Sigmoid colon (tissue), 7 donors: Measurements from ENCODE around the gene TNK2. TPM values are rescaled to one million over a fixed set of nuclear protein-coding genes. Genes with fewer than 3 reads are reported as not detected.

ENCODE experiments used
- DNase-seq: peaks from one replicate; pipeline ENCODE4 v3.0.0-alpha.2; 2019
- H3K27ac ChIP-seq, 4 donors: fragments of 200-600 bp; sonication (generic); one replicate each; pipeline ENCODE4 v1.5.1; 2016 to 2019; ENCODE audit warnings: mild to moderate bottlenecking in 1 of 4
- H3K27me3 ChIP-seq, 3 donors: fragments of 200-600 bp; sonication (generic); one replicate each; pipeline ENCODE4 v1.5.1; 2019; ENCODE audit warnings: mild to moderate bottlenecking in 1 of 3
- H3K36me3 ChIP-seq, 4 donors: fragments of 200-600 bp; sonication (generic); one replicate each; pipeline ENCODE4 v1.5.1; 2016 to 2019
- H3K4me1 ChIP-seq, 4 donors: fragments of 200-600 bp; sonication (generic); one replicate each; pipeline ENCODE4 v1.5.1; 2017 to 2019
- H3K4me3 ChIP-seq, 4 donors: fragments of 200-600 bp; sonication (generic); one replicate each; pipeline ENCODE4 v1.5.1; 2017 to 2019; ENCODE audit warnings: mild to moderate bottlenecking in 2 of 4, moderate library complexity in 1 of 4
- H3K9me3 ChIP-seq, 4 donors: fragments of 200-600 bp in 3 of 4; sonication (generic) in 3 of 4; one replicate each; pipeline versions ENCODE4 v1.5.1 to v1.6.1; 2013 to 2019
- EP300 ChIP-seq, 4 donors: sonication (generic); formaldehyde crosslinking; IDR thresholded peaks; one replicate each; pipeline ENCODE4 v1.6.1; 2017; ENCODE audit warnings: antibody characterized with exemption in 4 of 4
- POLR2A ChIP-seq, 2 donors: fragments of 450-650 bp; IDR thresholded peaks; one replicate each; pipeline ENCODE4 v1.6.1; 2016; ENCODE audit warnings: antibody characterized with exemption in 2 of 2, mild to moderate bottlenecking in 2 of 2, moderate library complexity in 2 of 2
- POLR2AphosphoS5 ChIP-seq, 4 donors: sonication (generic); formaldehyde crosslinking; IDR thresholded peaks; one replicate each; pipeline ENCODE4 v1.6.1; 2017; ENCODE audit warnings: antibody characterized with exemption in 4 of 4
- WGBS, 2 donors: extraction: QIAGEN DNeasy Blood & Tissue Kit; methylation state at CpG; one replicate each; pipeline ENCODE4 v1.1.7; 2013; 5-methylcytosine and 5-hydroxymethylcytosine counted together
- intact Hi-C: fragments of 100-400 bp; cut with DNase I; formaldehyde crosslinking; loops from one replicate; pipeline ENCODE4 v1.15.1; 2023
- polyA plus RNA-seq, 3 donors: library from polyadenylated mRNA; stranded (reverse); fragments of 200-250 nt; gene quantifications; one replicate each; pipeline ENCODE4 v1.2.3, GENCODE V29; 2013
- total RNA-seq, 4 donors: library from RNA; depleted of rRNA; stranded (reverse); fragments of >200 nt; gene quantifications; one replicate each; pipeline ENCODE4 v1.1.0, GENCODE V29; 2016
- TF ChIP-seq, protein P1 (sequence below), 4 experiments: fragments of 450-650 bp in 3 of 4; fragments of 200-600 bp in 1 of 4; IDR thresholded peaks; one replicate each; pipeline ENCODE4 v1.5.1; 2016 to 2019; ENCODE audit warnings: antibody characterized with exemption in 4 of 4, mild to moderate bottlenecking in 3 of 4, moderate library complexity in 2 of 4
- donor health status: healthy with polysubstance abuse.
- donor health status: Bipolar disorder and iron deficiency.
- donor health status: healthy.

The TNK2 gene
- total and polyA plus RNA-seq, 7 donors: 8.4 to 44.0 (median 17.1) TPM

- no peak for DNase-seq
- Histone ChIP-seq H3K4me3 (no peak overlapping the region), H3K9me3 (no peaks in the 10 kb centered on the region), H3K4me1 (peaks cover 0 to 11% (median 9%) of the 10 kb centered on the region in 4 donors), H3K27ac (no peak overlapping the region), H3K27me3 (no peaks in the 10 kb centered on the region), H3K36me3 (no peaks in the 10 kb centered on the region)
- intact Hi-C loops: no loop called here
- WGBS, 2 donors: 67 to 79% methylated on average over 13 of the region's 13 CpGs
- TF ChIP-seq, protein P1, sequence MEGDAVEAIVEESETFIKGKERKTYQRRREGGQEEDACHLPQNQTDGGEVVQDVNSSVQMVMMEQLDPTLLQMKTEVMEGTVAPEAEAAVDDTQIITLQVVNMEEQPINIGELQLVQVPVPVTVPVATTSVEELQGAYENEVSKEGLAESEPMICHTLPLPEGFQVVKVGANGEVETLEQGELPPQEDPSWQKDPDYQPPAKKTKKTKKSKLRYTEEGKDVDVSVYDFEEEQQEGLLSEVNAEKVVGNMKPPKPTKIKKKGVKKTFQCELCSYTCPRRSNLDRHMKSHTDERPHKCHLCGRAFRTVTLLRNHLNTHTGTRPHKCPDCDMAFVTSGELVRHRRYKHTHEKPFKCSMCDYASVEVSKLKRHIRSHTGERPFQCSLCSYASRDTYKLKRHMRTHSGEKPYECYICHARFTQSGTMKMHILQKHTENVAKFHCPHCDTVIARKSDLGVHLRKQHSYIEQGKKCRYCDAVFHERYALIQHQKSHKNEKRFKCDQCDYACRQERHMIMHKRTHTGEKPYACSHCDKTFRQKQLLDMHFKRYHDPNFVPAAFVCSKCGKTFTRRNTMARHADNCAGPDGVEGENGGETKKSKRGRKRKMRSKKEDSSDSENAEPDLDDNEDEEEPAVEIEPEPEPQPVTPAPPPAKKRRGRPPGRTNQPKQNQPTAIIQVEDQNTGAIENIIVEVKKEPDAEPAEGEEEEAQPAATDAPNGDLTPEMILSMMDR (IDR thresholded peaks at IDR 0.05): no peak
- TF ChIP-seq POLR2A (IDR thresholded peaks at IDR 0.05) (no peak), EP300 (IDR thresholded peaks at IDR 0.05) (no peak), POLR2AphosphoS5 (IDR thresholded peaks at IDR 0.05) (no peak)
Measured at GRCh38 chr3:195855471-195856409, 52.6 kb downstream of the TNK2 start.

GRCh38 chr3:195854628-195855294 lies 53.6 kb downstream of the TNK2 start:
- DNase-seq: no peak
- Histone ChIP-seq H3K4me3 (no peak overlapping the region), H3K27ac (no peak overlapping the region), H3K27me3 (no peaks in the 10 kb centered on the region), H3K9me3 (no peaks in the 10 kb centered on the region), H3K36me3 (no peaks in the 10 kb centered on the region), H3K4me1 (peaks cover 0 to 9% (median 8%) of the 10 kb centered on the region in 4 donors)
- WGBS, 2 donors: 31 to 70% methylated on average over 9 of the region's 9 CpGs
- intact Hi-C loops: loop anchor here (5.0 kb wide), 1 partner anchor 197 kb away; no protein-coding TSS in a partner anchor
- TF ChIP-seq EP300 (IDR thresholded peaks at IDR 0.05): no peak
- TF ChIP-seq POLR2A (IDR thresholded peaks at IDR 0.05): no peak
- TF ChIP-seq, protein P1 (IDR thresholded peaks at IDR 0.05): no peak
- no peak for TF ChIP-seq POLR2AphosphoS5 (IDR thresholded peaks at IDR 0.05)

- Histone ChIP-seq H3K4me3 (no peak overlapping the region), H3K27me3 (no peaks in the 10 kb centered on the region), H3K27ac (no peak overlapping the region), H3K4me1 (peaks cover 0 to 7% (median under 1%) of the 10 kb centered on the region in 4 donors), H3K36me3 (no peaks in the 10 kb centered on the region), H3K9me3 (no peaks in the 10 kb centered on the region)
- no peak for DNase-seq
- TF ChIP-seq POLR2AphosphoS5 (IDR thresholded peaks at IDR 0.05): no peak
- TF ChIP-seq, protein P1 (IDR thresholded peaks at IDR 0.05): no peak
- no peak for TF ChIP-seq POLR2A (IDR thresholded peaks at IDR 0.05)
- TF ChIP-seq EP300 (IDR thresholded peaks at IDR 0.05): no peak
- intact Hi-C loops: loop anchor here (5.0 kb wide), 1 partner anchor 197 kb away; no protein-coding TSS in a partner anchor
- 76% methylated on average over 14 of the region's 14 CpGs for WGBS, 2 donors
Measured at GRCh38 chr3:195853996-195854395, 54.4 kb downstream of the TNK2 start.

DNA sequence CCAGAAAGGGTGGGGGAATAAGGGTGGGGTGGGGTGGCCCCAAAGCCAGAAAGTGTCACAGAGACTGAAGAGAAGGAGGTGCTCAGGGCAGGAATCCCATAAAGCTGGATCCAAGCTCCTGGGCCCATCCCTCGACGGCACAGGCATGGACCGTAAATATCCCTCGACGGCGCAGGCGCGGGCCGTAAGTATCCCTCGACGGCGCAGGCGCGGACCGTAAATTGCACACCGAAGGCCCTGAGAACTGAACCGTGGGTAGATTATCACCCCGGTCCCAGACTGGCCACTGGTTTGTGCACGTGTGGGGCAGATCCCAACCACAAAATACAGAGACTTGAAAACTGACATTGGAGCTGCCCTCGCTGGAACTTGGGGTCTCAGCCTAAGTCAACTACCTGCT lies 55.3 kb downstream of the TNK2 start:
- no peak for TF ChIP-seq POLR2AphosphoS5 (IDR thresholded peaks at IDR 0.05)
- TF ChIP-seq, protein P1 (IDR thresholded peaks at IDR 0.05): no peak
- Histone ChIP-seq H3K27me3 (no peaks in the 10 kb centered on the region), H3K9me3 (no peaks in the 10 kb centered on the region), H3K4me1 (peaks cover 0 to 6% (median 0%) of the 10 kb centered on the region in 4 donors), H3K4me3 (no peak overlapping the region), H3K27ac (no peak overlapping the region), H3K36me3 (no peaks in the 10 kb centered on the region)
- DNase-seq: no peak
- intact Hi-C loops: loop anchor here (5.0 kb wide), 1 partner anchor 196 kb away; no protein-coding TSS in a partner anchor
- WGBS, 2 donors: 94% methylated on average over 20 of the region's 20 CpGs
